ENCODE data around the gene PPP2R2B. TPM values are rescaled to one million over a fixed set of nuclear protein-coding genes. Genes with fewer than 3 reads are reported as not detected.
"Not testable (repeated sequence)": the region's sequence is repeated elsewhere in the genome, so short reads cannot be mapped to it uniquely, and the experiment has no call there.

PPP2R2B gene
- total RNA-seq, 1 experiment from 2014 or later: not detected

DNA sequence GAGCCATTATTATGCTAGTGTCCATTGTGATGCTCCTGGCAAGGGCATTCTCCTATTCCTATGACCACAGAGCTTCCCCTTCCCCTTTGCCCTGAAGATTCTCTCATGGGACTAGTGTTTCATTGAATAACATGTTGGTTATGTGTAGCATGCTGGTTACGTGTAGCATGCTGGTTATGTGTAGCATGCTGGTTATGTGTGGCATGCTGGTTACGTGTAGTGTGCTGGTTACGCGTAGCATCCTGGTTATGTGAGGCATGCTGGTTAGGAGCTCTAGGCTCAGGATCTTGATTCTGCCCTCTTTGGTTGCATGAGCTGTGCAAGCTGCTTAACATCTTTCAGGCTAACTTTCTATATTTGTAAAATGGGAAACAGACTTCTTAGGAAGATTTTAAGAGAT lies 316.1 kb downstream of the PPP2R2B start:
- intact Hi-C loops (cut with micrococcal nuclease; ENCODE audit: unreplicated experiment): no loop called here
- CTCF ChIA-PET: no interaction called here
- DNase-seq (ENCODE audit: low spot score): no peak
- no TSS peak for BruUV-seq (replicated peaks)
- Histone ChIP-seq H3K4me1 (ENCODE audit: insufficient read depth, low read length, poor library complexity, severe bottlenecking) (no peaks in the 10 kb centered on the region), H3K27me3 (replicated peaks; ENCODE audit: insufficient read depth, low read depth, low read length, poor library complexity) (peaks cover 4% of the 10 kb centered on the region), H3K27ac (ENCODE audit: low read depth, low read length, poor library complexity, severe bottlenecking) (no peak overlapping the region), H3K4me3 (ENCODE audit: low read depth, low read length, poor library complexity, severe bottlenecking) (no peak overlapping the region), H3K36me3 (ENCODE audit: insufficient read depth, low read length, poor library complexity, severe bottlenecking) (no peaks in the 10 kb centered on the region), H3K9me3 (ENCODE audit: low read depth, low read length, poor library complexity, severe bottlenecking) (no peaks in the 10 kb centered on the region)
- POLR2A ChIA-PET (ENCODE audit: low non-redundant PET): no interaction called here
- TF ChIP-seq, protein P1, sequence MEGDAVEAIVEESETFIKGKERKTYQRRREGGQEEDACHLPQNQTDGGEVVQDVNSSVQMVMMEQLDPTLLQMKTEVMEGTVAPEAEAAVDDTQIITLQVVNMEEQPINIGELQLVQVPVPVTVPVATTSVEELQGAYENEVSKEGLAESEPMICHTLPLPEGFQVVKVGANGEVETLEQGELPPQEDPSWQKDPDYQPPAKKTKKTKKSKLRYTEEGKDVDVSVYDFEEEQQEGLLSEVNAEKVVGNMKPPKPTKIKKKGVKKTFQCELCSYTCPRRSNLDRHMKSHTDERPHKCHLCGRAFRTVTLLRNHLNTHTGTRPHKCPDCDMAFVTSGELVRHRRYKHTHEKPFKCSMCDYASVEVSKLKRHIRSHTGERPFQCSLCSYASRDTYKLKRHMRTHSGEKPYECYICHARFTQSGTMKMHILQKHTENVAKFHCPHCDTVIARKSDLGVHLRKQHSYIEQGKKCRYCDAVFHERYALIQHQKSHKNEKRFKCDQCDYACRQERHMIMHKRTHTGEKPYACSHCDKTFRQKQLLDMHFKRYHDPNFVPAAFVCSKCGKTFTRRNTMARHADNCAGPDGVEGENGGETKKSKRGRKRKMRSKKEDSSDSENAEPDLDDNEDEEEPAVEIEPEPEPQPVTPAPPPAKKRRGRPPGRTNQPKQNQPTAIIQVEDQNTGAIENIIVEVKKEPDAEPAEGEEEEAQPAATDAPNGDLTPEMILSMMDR (conservative IDR thresholded peaks at IDR 0.05; ENCODE audit: low read depth, low read length): no peak
- TF ChIP-seq EZH2 (IDR thresholded peaks at IDR 0.05; ENCODE audit: borderline replicate concordance, low read depth, low read length, poor library complexity, severe bottlenecking): no peak

DNA sequence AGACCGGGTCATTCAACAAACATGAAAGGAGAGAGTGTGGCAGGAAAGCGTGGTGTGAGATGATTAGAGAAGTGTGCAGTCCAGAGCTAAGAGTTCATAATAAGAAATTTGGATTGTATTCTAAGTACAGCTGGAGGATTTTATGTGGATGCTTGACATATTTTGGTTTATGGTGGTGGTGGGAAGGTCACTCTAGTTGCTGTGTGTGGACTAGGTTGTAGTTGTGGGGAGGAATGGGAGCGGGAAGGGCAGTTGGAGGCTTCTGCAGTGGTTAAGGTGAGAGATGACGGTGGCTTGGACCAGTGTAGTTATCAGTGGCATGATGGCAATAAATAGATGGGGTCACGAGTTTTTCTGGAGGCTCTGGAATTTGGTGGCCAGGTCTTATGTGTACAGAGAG lies 316.8 kb downstream of the PPP2R2B start:
- H3K4me1 ChIP-seq (ENCODE audit: insufficient read depth, low read length, poor library complexity, severe bottlenecking): no peaks in the 10 kb centered on the region
- intact Hi-C loops (cut with micrococcal nuclease; ENCODE audit: unreplicated experiment): no loop called here
- ChIA-PET CTCF (no interaction called here), POLR2A (ENCODE audit: low non-redundant PET) (no interaction called here)
- TF ChIP-seq, protein P1 (conservative IDR thresholded peaks at IDR 0.05; ENCODE audit: low read depth, low read length): no peak
- TF ChIP-seq EZH2 (IDR thresholded peaks at IDR 0.05; ENCODE audit: borderline replicate concordance, low read depth, low read length, poor library complexity, severe bottlenecking): no peak
- H3K9me3 ChIP-seq (ENCODE audit: low read depth, low read length, poor library complexity, severe bottlenecking): no peaks in the 10 kb centered on the region
- no peak for DNase-seq (ENCODE audit: low spot score)
- no peak overlapping the region for H3K27ac ChIP-seq (ENCODE audit: low read depth, low read length, poor library complexity, severe bottlenecking)
- peaks cover 4% of the 10 kb centered on the region for H3K27me3 ChIP-seq (replicated peaks; ENCODE audit: insufficient read depth, low read depth, low read length, poor library complexity)
- BruUV-seq (replicated peaks): no TSS peak
- H3K4me3 ChIP-seq (ENCODE audit: low read depth, low read length, poor library complexity, severe bottlenecking): no peak overlapping the region
- no peaks in the 10 kb centered on the region for H3K36me3 ChIP-seq (ENCODE audit: insufficient read depth, low read length, poor library complexity, severe bottlenecking)

DNA sequence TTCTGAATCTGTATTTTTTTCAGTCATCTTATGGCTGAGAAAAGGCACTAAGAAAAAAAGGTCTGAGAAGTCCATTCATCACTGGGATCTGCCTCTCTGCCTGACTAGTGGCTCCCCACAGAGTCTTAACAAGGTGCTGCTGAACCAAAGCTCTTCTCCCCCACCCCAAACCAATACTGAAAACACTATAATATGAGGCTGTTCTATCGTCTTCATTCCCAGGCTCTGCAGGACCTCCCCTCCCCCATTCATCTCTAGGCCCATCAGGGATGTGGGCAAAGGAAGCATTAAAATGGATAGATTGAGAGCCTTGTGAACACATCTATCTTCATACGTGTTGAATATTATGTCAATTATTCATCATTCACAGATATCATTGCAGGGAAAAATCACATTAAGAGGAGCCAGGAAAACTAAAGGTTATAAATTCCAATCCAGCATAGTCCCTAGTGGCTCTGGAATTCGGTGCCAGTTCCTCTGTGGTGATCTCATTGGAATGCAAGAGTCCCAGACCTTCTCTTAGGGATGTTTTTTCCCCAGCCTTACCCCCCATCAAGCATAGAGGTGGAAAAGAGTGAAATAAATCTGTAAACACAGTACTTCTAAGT lies 318.2 kb downstream of the PPP2R2B start:
- no peak for TF ChIP-seq EZH2 (IDR thresholded peaks at IDR 0.05; ENCODE audit: borderline replicate concordance, low read depth, low read length, poor library complexity, severe bottlenecking)
- TF ChIP-seq, protein P1 (conservative IDR thresholded peaks at IDR 0.05; ENCODE audit: low read depth, low read length): no peak
- Histone ChIP-seq H3K27ac (ENCODE audit: low read depth, low read length, poor library complexity, severe bottlenecking) (no peak overlapping the region), H3K36me3 (ENCODE audit: insufficient read depth, low read length, poor library complexity, severe bottlenecking) (no peaks in the 10 kb centered on the region), H3K9me3 (ENCODE audit: low read depth, low read length, poor library complexity, severe bottlenecking) (no peaks in the 10 kb centered on the region), H3K4me3 (ENCODE audit: low read depth, low read length, poor library complexity, severe bottlenecking) (no peak overlapping the region), H3K4me1 (ENCODE audit: insufficient read depth, low read length, poor library complexity, severe bottlenecking) (no peaks in the 10 kb centered on the region), H3K27me3 (replicated peaks; ENCODE audit: insufficient read depth, low read depth, low read length, poor library complexity) (peaks cover 4% of the 10 kb centered on the region)
- no TSS peak for BruUV-seq (replicated peaks)
- intact Hi-C loops (cut with micrococcal nuclease; ENCODE audit: unreplicated experiment): no loop called here
- no peak for DNase-seq (ENCODE audit: low spot score)
- ChIA-PET CTCF (no interaction called here), POLR2A (ENCODE audit: low non-redundant PET) (no interaction called here)

DNA sequence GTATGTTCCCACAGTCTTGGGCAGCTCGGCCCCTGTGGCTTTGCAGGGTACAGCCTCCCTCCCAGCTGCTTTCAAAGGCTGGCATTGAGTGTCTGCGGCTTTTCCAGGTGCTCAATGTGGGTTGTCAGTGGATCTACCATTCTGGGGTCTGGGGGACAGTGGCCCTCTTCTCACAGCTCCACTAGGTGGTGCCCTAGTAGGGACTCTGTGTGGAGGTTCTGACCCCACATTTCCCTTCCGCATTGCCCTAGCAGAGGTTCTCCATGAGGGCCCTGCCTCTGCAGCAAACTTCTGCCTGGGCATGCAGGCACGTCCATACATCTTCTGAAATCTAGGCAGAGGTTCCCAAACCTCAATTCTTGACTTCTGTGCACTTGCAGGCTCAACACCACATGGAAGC lies 321.7 kb downstream of the PPP2R2B start:
- H3K27ac ChIP-seq (ENCODE audit: low read depth, low read length, poor library complexity, severe bottlenecking); H3K4me3 ChIP-seq (ENCODE audit: low read depth, low read length, poor library complexity, severe bottlenecking); DNase-seq (ENCODE audit: low spot score); CTCF ChIA-PET; H3K36me3 ChIP-seq (ENCODE audit: insufficient read depth, low read length, poor library complexity, severe bottlenecking); POLR2A ChIA-PET (ENCODE audit: low non-redundant PET); H3K9me3 ChIP-seq (ENCODE audit: low read depth, low read length, poor library complexity, severe bottlenecking); intact Hi-C loops (cut with micrococcal nuclease; ENCODE audit: unreplicated experiment); BruUV-seq (replicated peaks); H3K4me1 ChIP-seq (ENCODE audit: insufficient read depth, low read length, poor library complexity, severe bottlenecking): not testable (repeated sequence)
- peaks cover 35% of the 10 kb centered on the region for H3K27me3 ChIP-seq (replicated peaks; ENCODE audit: insufficient read depth, low read depth, low read length, poor library complexity)
